Esophagus squamous epithelium (tissue), 5 donors: Measurements from ENCODE around the gene LACTBL1. TPM values are rescaled to one million over a fixed set of nuclear protein-coding genes. Genes with fewer than 3 reads are reported as not detected.

ENCODE experiments used
- DNase-seq: peaks from one replicate; lab custom pipeline; 2025; lab: John Stamatoyannopoulos, UW
- H3K27ac ChIP-seq, 4 donors: fragments of 200-600 bp; sonication (generic); one replicate each; pipeline ENCODE4 v1.5.1; 2016 to 2019; ENCODE audit warnings: mild to moderate bottlenecking in 1 of 4
- H3K27me3 ChIP-seq, 4 donors: fragments of 200-600 bp; sonication (generic); 1 replicate in 3 of 4; 2 replicates in 1 of 4; pipeline versions ENCODE4 v1.5.1 to v1.6.0; 2017 to 2021; ENCODE audit warnings: antibody characterized with exemption in 1 of 4
- H3K36me3 ChIP-seq, 3 donors: fragments of 200-600 bp; sonication (generic); one replicate each; pipeline ENCODE4 v1.5.1; 2016 to 2019
- H3K4me1 ChIP-seq, 3 donors: fragments of 200-600 bp; sonication (generic); one replicate each; pipeline ENCODE4 v1.5.1; 2017 to 2019
- H3K4me3 ChIP-seq, 4 donors: fragments of 200-600 bp; sonication (generic); 1 replicate in 3 of 4; 2 replicates in 1 of 4; pipeline ENCODE4 v1.5.1; 2016 to 2019; ENCODE audit warnings: mild to moderate bottlenecking in 2 of 4, moderate library complexity in 1 of 4
- H3K9me3 ChIP-seq, 3 donors: fragments of 200-600 bp; sonication (generic); one replicate each; pipeline ENCODE4 v1.5.1; 2016 to 2019
- POLR2A ChIP-seq, 4 donors: fragments of 450-650 bp; IDR thresholded peaks; one replicate each; pipeline ENCODE4 v1.6.1; 2017; ENCODE audit warnings: antibody characterized with exemption in 4 of 4, mild to moderate bottlenecking in 4 of 4, moderate library complexity in 3 of 4
- WGBS, 2 donors: methylation state at CpG; one replicate each; pipeline ENCODE4 v1.1.5; 2018; 5-methylcytosine and 5-hydroxymethylcytosine counted together
- intact Hi-C: fragments of 100-400 bp; cut with DNase I; formaldehyde crosslinking; loops from one replicate; pipeline ENCODE4 v1.15.0; 2022
- total RNA-seq, 4 donors: library from RNA; depleted of rRNA; stranded (reverse); fragments of >200 nt; gene quantifications; one replicate each; pipeline ENCODE4 v1.1.0, GENCODE V29; 2016
- TF ChIP-seq, protein P1 (sequence below), 6 experiments: fragments of 450-650 bp in 4 of 6; fragments of 200-600 bp in 2 of 6; sonication (generic) in 2 of 6; IDR thresholded peaks; one replicate each; pipeline ENCODE4 v1.5.1; 2016 to 2019; ENCODE audit warnings: antibody characterized with exemption in 6 of 6, mild to moderate bottlenecking in 4 of 6, moderate library complexity in 4 of 6
- donor health status: DM: yes; HTN: yes; CAD: no.

The LACTBL1 gene
- total RNA-seq, 4 donors from 2014 or later: not detected

DNA sequence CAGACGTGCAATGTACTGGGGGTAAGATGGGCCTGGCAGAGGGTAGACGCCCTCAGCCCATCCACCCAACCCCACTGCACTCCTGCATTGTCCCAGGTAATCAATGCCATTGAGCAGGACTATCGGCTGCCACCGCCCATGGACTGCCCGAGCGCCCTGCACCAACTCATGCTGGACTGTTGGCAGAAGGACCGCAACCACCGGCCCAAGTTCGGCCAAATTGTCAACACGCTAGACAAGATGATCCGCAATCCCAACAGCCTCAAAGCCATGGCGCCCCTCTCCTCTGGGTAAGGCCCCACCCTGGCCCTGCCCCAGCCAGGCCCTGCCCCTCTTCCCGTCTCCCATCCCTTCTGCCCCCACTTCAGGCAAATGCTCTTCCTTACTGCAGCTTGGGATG is 62.4 kb downstream of the LACTBL1 start:
- H3K27me3 ChIP-seq: peaks cover 0 to 43% (median 0%) of the 10 kb centered on the region in 4 donors
- H3K4me1 ChIP-seq: peaks cover 0 to 1% (median 0%) of the 10 kb centered on the region in 3 donors
- H3K27ac ChIP-seq: no peak overlapping the region
- intact Hi-C loops: no loop called here
- H3K36me3 ChIP-seq: no peaks in the 10 kb centered on the region
- H3K9me3 ChIP-seq: no peaks in the 10 kb centered on the region
- WGBS, 2 donors: 87 to 94% methylated on average over 6 of the region's 13 CpGs
- TF ChIP-seq, protein P1, sequence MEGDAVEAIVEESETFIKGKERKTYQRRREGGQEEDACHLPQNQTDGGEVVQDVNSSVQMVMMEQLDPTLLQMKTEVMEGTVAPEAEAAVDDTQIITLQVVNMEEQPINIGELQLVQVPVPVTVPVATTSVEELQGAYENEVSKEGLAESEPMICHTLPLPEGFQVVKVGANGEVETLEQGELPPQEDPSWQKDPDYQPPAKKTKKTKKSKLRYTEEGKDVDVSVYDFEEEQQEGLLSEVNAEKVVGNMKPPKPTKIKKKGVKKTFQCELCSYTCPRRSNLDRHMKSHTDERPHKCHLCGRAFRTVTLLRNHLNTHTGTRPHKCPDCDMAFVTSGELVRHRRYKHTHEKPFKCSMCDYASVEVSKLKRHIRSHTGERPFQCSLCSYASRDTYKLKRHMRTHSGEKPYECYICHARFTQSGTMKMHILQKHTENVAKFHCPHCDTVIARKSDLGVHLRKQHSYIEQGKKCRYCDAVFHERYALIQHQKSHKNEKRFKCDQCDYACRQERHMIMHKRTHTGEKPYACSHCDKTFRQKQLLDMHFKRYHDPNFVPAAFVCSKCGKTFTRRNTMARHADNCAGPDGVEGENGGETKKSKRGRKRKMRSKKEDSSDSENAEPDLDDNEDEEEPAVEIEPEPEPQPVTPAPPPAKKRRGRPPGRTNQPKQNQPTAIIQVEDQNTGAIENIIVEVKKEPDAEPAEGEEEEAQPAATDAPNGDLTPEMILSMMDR (IDR thresholded peaks at IDR 0.05): no peak
- TF ChIP-seq POLR2A (IDR thresholded peaks at IDR 0.05): no peak
- no peak overlapping the region for H3K4me3 ChIP-seq
- no peak for DNase-seq

GRCh38 chr1:22908880-22909426 is 63.7 kb downstream of the LACTBL1 start:
- no peak for DNase-seq
- H3K36me3 ChIP-seq: no peaks in the 10 kb centered on the region
- H3K4me1 ChIP-seq: no peaks in the 10 kb centered on the region
- intact Hi-C loops: no loop called here
- 89 to 98% methylated on average over 6 to 10 of the region's 11 CpGs for WGBS, 2 donors
- H3K4me3 ChIP-seq: no peak overlapping the region
- H3K27ac ChIP-seq: no peak overlapping the region
- peaks cover 0 to 31% (median 0%) of the 10 kb centered on the region in 4 donors for H3K27me3 ChIP-seq
- H3K9me3 ChIP-seq: no peaks in the 10 kb centered on the region
- TF ChIP-seq POLR2A (IDR thresholded peaks at IDR 0.05): no peak
- TF ChIP-seq, protein P1 (IDR thresholded peaks at IDR 0.05): no peak

GRCh38 chr1:22907528-22907927 is 65.1 kb downstream of the LACTBL1 start:
- intact Hi-C loops: no loop called here
- Histone ChIP-seq H3K27me3 (peaks cover 0 to 21% (median 0%) of the 10 kb centered on the region in 4 donors), H3K27ac (no peak overlapping the region), H3K9me3 (no peaks in the 10 kb centered on the region), H3K4me1 (no peaks in the 10 kb centered on the region), H3K36me3 (no peaks in the 10 kb centered on the region), H3K4me3 (no peak overlapping the region)
- WGBS, 2 donors: 79 to 83% methylated on average over 3 of the region's 3 CpGs
- TF ChIP-seq, protein P1 (IDR thresholded peaks at IDR 0.05): no peak
- no peak for TF ChIP-seq POLR2A (IDR thresholded peaks at IDR 0.05)
- DNase-seq: no peak

GRCh38 chr1:22906968-22907367 is 65.7 kb downstream of the LACTBL1 start:
- Histone ChIP-seq H3K4me3 (no peak overlapping the region), H3K4me1 (no peaks in the 10 kb centered on the region), H3K27me3 (peaks cover 0 to 16% (median 0%) of the 10 kb centered on the region in 4 donors), H3K36me3 (no peaks in the 10 kb centered on the region), H3K27ac (no peak overlapping the region), H3K9me3 (no peaks in the 10 kb centered on the region)
- WGBS, 2 donors: 67 to 92% methylated on average over 1 to 2 of the region's 2 CpGs
- no peak for DNase-seq
- intact Hi-C loops: no loop called here
- TF ChIP-seq, protein P1 (IDR thresholded peaks at IDR 0.05): no peak
- TF ChIP-seq POLR2A (IDR thresholded peaks at IDR 0.05): no peak

DNA sequence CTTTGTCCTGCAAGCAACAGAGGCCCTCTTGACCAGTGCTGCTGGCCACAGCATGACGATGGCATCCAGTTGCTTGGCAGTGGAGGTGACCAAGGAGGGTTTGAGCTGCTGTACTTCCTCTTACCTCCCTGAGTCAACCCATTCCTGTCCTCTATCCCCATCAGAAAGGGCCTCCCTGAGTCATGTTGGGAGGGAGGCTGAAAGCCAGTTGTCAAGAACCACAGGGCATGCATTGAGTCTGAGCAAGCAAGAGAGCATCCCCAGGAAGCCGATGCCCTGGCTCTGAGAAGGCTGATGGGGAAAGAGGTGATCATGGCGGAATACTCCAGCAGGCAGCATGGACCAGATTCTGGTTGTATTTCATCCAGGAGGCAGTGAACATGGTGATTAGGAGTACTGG is 69.6 kb downstream of the LACTBL1 start:
- H3K27me3 ChIP-seq: peaks cover 0 to 28% (median 0%) of the 10 kb centered on the region in 4 donors
- DNase-seq: no peak
- no peak for TF ChIP-seq POLR2A (IDR thresholded peaks at IDR 0.05)
- TF ChIP-seq, protein P1 (IDR thresholded peaks at IDR 0.05): no peak

More for the DNA sequence above, 69.6 kb downstream of the LACTBL1 start:
- intact Hi-C loops: no loop called here
- Histone ChIP-seq H3K36me3 (no peaks in the 10 kb centered on the region), H3K27ac (no peak overlapping the region), H3K4me3 (no peak overlapping the region), H3K9me3 (no peaks in the 10 kb centered on the region), H3K4me1 (no peaks in the 10 kb centered on the region)
- WGBS, 2 donors: 93 to 94% methylated on average over 2 to 3 of the region's 3 CpGs

Other genes starting within 250 kb of the LACTBL1 start
- gene TEX46, start 43.0 kb upstream of the LACTBL1 start, total RNA-seq: not detected
- 10 to 100 TPM; 37.8 to 64.1 (median 62.3) TPM for gene KDM1A, start 46.6 kb upstream of the LACTBL1 start, total RNA-seq
- gene LUZP1, start 196.0 kb upstream of the LACTBL1 start, total RNA-seq: 10 to 100 TPM; 16.9 to 18.7 (median 17.9) TPM
- not detected for gene HTR1D, start 244.6 kb upstream of the LACTBL1 start, total RNA-seq